Kidney (tissue), 14 donors: Measurements from ENCODE around the gene ZIC2. TPM values are rescaled to one million over a fixed set of nuclear protein-coding genes. Genes with fewer than 3 reads are reported as not detected.
A peak's percentile ranks its signal among the peaks of the same experiment; 100 is the strongest.

Experiments used
- DNase-seq, 5 donors: peaks; one replicate each; pipeline ENCODE4 v3.0.0-alpha.2; 2013 to 2020
- FAIRE-seq: peaks from 2 replicates; lab custom pipeline; 2012; peaks lifted over from hg19 to GRCh38; lab: Jason Lieb, UNC
- H3K27ac ChIP-seq, 2 donors: one replicate each; pipeline ENCODE4 v1.7.0; 2013; ENCODE audit warnings: low read depth in 2 of 2, low read length in 2 of 2, inconsistent platforms in 1 of 2
- H3K27me3 ChIP-seq: one replicate; pipeline ENCODE4 v1.7.1; 2013; ENCODE audit warnings: low read length, inconsistent platforms; ENCODE audit not compliant: control insufficient read depth, insufficient read depth
- H3K36me3 ChIP-seq, 3 donors: one replicate each; pipeline versions ENCODE4 v1.7.0 to v1.7.1; 2013; ENCODE audit warnings: low read length in 3 of 3, control low read depth in 1 of 3, inconsistent platforms in 1 of 3; ENCODE audit not compliant: insufficient read depth in 3 of 3, control insufficient read depth in 2 of 3
- H3K4me1 ChIP-seq, 3 donors: one replicate each; pipeline versions ENCODE4 v1.7.0 to v1.7.1; 2013; ENCODE audit warnings: low read length in 3 of 3, inconsistent platforms in 1 of 3, low read depth in 1 of 3; ENCODE audit not compliant: control insufficient read depth in 2 of 3, insufficient read depth in 2 of 3
- H3K4me3 ChIP-seq, 3 donors: one replicate each; pipeline versions ENCODE4 v1.7.0 to v1.8.1; 2013; ENCODE audit warnings: low read length in 3 of 3, control low read depth in 1 of 3, inconsistent platforms in 1 of 3
- H3K9ac ChIP-seq, 3 donors: one replicate each; pipeline versions ENCODE4 v1.7.0 to v1.7.1; 2013; ENCODE audit warnings: low read length in 3 of 3, control low read depth in 1 of 3, inconsistent platforms in 1 of 3
- H3K9me3 ChIP-seq, 3 donors: one replicate each; pipeline versions ENCODE4 v1.7.0 to v1.7.1; 2013; ENCODE audit warnings: low read length in 3 of 3, control low read depth in 1 of 3, inconsistent platforms in 1 of 3; ENCODE audit not compliant: control insufficient read depth in 2 of 3, insufficient read depth in 1 of 3
- intact Hi-C: fragments of 100-400 bp; cut with DNase I; formaldehyde crosslinking; loops from one replicate; pipeline ENCODE4 v1.11.1; 2022
- polyA plus RNA-seq: library from polyadenylated mRNA; stranded (reverse); fragments of 350-450 nt; fragmentation: Illumina TruSeq; extraction: RNeasy Lipid Tissue Mini Kit (QIAGEN cat#74804); gene quantifications from one replicate; pipeline ENCODE4 v1.2.3, GENCODE V29; 2014; ENCODE audit warnings: low read depth, low replicate concordance; ENCODE audit not compliant: insufficient read depth
- total RNA-seq: library from RNA; stranded (reverse); fragmentation: NEBNext Ultra II Directional; extraction: Animal tissue kit (Norgen Biotek cat#: 25700); gene quantifications from one replicate; pipeline ENCODE4 v1.2.1, GENCODE V29; 2021
- TF ChIP-seq, protein P1 (sequence below): IDR thresholded peaks from 3 replicates; pipeline ENCODE4 v1.5.1; 2012; ENCODE audit warnings: mild to moderate bottlenecking, moderate library complexity, borderline replicate concordance; ENCODE audit not compliant: insufficient read depth; ENCODE audit errors: extremely low read depth
- donor health status: control.
- donor health status: control.
- donor health status: control.
- donor health status: control.
- donor health status: control.
- donor health status: DM: yes; HTN: yes; CAD: no.
- donor health status: Normal renal cell carcinoma (clear cell type).

ZIC2 gene
- total and polyA plus RNA-seq, 2 donors from 2014 or later = 0.13 to 1.4 TPM

DNA sequence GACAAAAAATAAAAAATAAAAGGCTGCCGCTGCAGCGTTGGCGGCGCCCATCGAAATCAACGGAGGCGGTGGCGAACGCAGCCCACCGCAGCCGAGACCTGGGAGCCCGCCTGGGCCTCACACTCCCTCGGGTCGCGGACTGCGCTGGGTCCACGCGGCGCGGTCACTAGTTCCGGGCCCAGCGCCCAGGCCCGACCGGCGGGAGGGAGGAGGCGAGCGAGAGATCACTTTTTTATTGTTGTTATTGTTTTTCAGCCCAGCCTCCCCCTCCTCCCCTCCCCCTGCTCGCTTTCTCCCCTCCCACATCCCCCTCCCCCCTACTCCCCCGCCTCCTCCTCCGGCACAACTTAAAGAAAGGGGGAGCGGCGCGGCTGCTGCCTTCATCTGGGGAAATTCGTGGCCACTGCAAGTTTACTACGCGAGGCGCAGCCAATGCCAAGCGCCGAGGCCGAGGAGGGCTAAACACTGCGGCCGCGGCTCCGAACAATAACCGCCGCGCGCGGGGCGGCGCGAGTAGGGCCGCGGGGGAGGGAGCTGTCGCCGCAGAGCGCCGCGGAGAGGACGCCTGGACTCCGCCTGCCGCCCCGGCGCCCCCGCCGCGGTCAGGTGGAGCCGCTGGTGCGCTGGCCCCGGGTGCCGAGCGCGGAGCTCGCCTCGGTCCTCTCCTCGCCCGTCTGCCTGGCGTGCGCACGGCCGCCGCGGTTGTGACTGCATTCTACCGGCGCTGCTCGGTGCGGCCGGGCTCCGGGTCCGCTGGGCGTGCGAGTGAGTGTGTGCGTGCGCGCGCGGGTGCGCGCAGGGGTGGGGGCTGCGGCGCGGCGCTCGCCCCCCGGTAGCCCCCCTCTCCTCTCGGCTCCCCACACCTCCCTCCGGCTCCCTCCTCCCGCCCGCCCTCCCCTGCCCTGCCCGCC is 505 bp upstream of the ZIC2 start:
- intact Hi-C loops = no loop called here
- Histone ChIP-seq H3K9ac (no peak overlapping the region), H3K36me3 (no peaks in the 10 kb centered on the region), H3K4me1 (peaks cover 0 to 10% (median 0%) of the 10 kb centered on the region in 3 donors), H3K27ac (no peak overlapping the region), H3K27me3 (peaks cover 59% of the 10 kb centered on the region), H3K9me3 (peaks cover 0 to 2% (median 0%) of the 10 kb centered on the region in 3 donors), H3K4me3 (no peak overlapping the region)
- FAIRE-seq (no peak), DNase-seq (peak; percentile 31 to 76 (median 52))
- TF ChIP-seq, protein P1, sequence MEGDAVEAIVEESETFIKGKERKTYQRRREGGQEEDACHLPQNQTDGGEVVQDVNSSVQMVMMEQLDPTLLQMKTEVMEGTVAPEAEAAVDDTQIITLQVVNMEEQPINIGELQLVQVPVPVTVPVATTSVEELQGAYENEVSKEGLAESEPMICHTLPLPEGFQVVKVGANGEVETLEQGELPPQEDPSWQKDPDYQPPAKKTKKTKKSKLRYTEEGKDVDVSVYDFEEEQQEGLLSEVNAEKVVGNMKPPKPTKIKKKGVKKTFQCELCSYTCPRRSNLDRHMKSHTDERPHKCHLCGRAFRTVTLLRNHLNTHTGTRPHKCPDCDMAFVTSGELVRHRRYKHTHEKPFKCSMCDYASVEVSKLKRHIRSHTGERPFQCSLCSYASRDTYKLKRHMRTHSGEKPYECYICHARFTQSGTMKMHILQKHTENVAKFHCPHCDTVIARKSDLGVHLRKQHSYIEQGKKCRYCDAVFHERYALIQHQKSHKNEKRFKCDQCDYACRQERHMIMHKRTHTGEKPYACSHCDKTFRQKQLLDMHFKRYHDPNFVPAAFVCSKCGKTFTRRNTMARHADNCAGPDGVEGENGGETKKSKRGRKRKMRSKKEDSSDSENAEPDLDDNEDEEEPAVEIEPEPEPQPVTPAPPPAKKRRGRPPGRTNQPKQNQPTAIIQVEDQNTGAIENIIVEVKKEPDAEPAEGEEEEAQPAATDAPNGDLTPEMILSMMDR = no peak

DNA sequence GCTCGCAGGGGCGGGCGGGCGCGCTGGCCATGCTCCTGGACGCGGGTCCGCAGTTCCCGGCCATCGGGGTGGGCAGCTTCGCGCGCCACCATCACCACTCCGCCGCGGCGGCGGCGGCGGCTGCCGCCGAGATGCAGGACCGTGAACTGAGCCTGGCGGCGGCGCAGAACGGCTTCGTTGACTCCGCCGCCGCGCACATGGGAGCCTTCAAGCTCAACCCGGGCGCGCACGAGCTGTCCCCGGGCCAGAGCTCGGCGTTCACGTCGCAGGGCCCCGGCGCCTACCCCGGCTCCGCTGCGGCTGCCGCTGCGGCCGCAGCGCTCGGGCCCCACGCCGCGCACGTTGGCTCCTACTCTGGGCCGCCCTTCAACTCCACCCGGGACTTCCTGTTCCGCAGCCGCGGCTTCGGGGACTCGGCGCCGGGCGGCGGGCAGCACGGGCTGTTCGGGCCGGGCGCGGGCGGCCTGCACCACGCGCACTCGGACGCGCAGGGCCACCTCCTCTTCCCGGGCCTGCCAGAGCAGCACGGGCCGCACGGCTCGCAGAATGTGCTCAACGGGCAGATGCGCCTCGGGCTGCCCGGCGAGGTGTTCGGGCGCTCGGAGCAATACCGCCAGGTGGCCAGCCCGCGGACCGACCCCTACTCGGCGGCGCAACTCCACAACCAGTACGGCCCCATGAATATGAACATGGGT is 599 bp downstream of the ZIC2 start:
- H3K4me3 ChIP-seq = no peak overlapping the region
- H3K4me1 ChIP-seq = peaks cover 0 to 10% (median 0%) of the 10 kb centered on the region in 3 donors
- intact Hi-C loops = no loop called here

DNA sequence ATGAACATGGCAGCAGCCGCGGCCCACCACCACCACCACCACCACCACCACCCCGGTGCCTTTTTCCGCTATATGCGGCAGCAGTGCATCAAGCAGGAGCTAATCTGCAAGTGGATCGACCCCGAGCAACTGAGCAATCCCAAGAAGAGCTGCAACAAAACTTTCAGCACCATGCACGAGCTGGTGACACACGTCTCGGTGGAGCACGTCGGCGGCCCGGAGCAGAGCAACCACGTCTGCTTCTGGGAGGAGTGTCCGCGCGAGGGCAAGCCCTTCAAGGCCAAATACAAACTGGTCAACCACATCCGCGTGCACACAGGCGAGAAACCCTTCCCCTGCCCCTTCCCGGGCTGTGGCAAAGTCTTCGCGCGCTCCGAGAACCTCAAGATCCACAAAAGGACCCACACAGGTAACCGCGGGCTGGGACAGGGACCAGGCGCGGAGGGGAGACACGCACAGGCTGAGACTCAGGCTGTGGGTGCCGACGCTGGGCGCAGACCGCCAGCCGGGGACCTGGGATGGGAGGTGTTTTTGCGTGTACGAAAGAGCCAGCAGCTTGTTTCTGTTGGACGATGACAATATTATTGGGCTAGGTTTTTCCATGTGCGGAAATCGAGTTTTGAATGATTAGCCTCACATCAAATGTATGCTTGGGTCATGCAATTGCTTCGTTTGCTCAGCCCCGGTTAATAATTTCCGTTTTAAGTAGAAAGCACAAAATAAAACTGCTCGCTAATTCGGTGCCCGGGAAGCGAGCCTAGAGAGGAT is 1.3 kb downstream of the ZIC2 start:
- no peak overlapping the region for H3K27ac ChIP-seq
- H3K36me3 ChIP-seq = no peaks in the 10 kb centered on the region
- intact Hi-C loops = no loop called here
- no peak overlapping the region for H3K9ac ChIP-seq
- DNase-seq (peak in 4 of 5 donors; percentile 24 to 59 (median 39)), FAIRE-seq (no peak)
- H3K4me3 ChIP-seq = no peak overlapping the region
- H3K4me1 ChIP-seq = peaks cover 0 to 10% (median 0%) of the 10 kb centered on the region in 3 donors
- peaks cover 0 to 2% (median 0%) of the 10 kb centered on the region in 3 donors for H3K9me3 ChIP-seq
- peaks cover 60% of the 10 kb centered on the region for H3K27me3 ChIP-seq
- TF ChIP-seq, protein P1 = no peak

More for the DNA sequence above, 599 bp downstream of the ZIC2 start:
- TF ChIP-seq, protein P1 = no peak
- Histone ChIP-seq H3K27me3 (peaks cover 59% of the 10 kb centered on the region), H3K9me3 (peaks cover 0 to 2% (median 0%) of the 10 kb centered on the region in 3 donors), H3K27ac (no peak overlapping the region), H3K36me3 (no peaks in the 10 kb centered on the region), H3K9ac (no peak overlapping the region)
- FAIRE-seq = no peak
- peak; percentile 37 to 71 (median 56) for DNase-seq
